Limb (tissue), 2 donors: ENCODE data around the gene RTRAF.
A peak's percentile ranks its signal among the peaks of the same experiment; 100 is the strongest.

Experiments used
- DNase-seq, 2 donors: peaks; one replicate each; pipeline ENCODE4 v3.0.0-alpha.2; 2016; ENCODE audit errors: extremely low spot score in 2 of 2

Gene RTRAF

DNA sequence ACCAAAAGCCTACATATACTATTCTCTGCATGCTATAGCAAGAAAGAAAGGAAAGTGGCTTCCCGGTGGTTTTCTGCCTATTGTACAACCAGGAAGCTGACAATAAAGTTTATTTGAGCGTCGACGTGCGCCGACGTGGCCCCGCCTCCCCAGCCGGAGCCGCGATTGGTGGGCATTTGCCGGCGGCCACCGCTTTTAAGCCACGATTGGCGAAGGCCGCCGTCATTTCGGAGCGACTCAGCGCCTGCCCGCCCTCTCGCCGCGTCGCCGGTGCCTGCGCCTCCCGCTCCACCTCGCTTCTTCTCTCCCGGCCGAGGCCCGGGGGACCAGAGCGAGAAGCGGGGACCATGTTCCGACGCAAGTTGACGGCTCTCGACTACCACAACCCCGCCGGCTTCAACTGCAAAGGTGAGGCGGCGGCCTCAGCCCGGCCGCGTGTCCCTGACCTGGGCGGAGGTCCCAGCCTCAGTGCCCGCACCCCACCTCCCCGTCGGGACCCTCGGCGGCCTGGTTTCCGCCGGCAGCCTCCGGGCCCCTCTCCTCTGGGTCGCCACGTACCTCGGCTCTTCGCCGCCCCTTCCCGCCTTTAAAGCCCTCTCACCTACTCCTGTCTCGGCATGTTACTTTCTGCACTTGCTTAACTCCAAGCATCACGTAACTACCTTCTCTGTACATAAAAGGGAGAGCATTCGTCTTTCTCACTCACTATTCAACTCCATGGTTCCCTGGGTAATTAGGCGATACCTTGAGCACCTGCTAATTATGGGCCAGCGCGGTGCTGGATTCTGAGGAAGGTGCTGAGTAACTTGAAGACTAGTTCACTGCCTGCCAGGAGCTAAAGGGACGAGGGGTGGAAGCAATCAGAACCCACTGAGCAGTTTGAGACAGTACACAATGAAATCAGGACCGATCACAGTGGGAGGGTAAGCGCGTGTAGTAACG is at the start of gene RTRAF:
Gene RTRAF, plus strand, starts transcription at position 254 of the 942 bp plus-strand sequence. Its CDS starts 94 bp downstream, at position 348.
- DNase-seq: peak; percentile 95

DNA sequence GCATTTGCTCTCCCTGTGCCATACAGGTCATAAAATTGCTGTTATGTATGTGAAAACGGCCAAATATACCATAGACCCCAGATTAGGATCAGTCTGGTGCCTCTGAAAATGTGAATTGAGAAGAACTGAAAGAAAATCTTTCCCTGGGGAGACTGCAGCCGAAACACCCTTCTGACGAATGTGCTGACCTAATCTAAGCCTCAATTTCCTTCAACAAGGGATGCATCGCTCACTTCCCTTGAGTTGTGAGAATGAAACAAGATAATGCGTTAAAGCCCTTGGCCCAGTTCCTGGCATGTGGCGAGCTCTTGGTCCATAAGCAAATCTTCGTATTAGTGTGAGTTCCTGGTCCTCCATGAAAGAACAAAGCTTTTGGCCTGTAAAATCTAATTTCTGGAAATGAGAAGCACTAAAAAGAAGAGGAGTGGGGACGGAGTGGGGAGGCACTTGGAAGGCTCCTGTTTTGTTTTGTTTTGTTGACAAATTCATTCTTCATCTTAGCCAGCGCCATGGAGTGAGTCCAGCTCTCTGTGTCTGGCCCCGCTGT is 49.5 kb upstream of the RTRAF start:
- DNase-seq: no peak

- DNase-seq: no peak
Measured at GRCh38 chr14:51942971-51943370, 46.4 kb upstream of the RTRAF start.

- no peak for DNase-seq
Measured at GRCh38 chr14:51950007-51950406, 39.3 kb upstream of the RTRAF start.

DNA sequence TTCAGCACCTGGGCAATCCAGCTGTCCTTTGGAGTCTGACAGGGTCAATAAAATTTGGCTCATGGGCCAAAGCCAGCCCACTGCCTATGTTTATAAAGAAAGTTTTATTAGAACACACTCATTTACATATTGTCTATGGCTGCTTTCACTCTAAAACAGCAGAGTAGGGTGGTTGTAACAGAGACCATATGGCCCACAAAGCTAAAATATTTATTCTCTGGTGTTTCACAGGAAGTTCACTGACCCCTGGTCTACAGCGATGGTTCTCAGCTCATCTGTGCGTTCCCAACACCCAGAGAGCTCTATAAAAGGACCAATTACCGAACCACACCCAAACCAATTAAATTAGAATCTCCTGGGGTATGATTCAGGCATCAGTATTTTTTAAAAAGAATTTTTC is 37.7 kb upstream of the RTRAF start:
- no peak for DNase-seq

DNA sequence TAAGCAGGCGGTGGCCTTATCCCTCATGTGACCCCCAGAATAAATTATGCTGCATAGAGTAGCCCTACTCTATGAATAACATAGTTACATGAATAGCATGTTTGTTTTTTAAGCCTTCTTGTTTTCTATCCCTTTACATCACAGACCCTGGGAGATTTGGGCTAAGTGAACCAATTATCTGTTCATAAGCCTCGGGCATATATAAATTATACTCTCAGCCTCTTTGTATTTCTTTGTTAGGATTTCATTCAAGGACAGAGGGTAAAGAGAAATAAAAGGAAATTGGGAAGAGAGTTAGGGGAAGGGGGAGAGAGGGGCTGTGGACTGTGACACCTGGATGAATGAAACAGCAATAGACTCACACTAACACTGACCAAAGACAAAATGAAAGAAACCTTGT is 35.3 kb upstream of the RTRAF start:
- no peak for DNase-seq

- DNase-seq: no peak
Measured at GRCh38 chr14:51954657-51955056, 34.7 kb upstream of the RTRAF start.

DNA sequence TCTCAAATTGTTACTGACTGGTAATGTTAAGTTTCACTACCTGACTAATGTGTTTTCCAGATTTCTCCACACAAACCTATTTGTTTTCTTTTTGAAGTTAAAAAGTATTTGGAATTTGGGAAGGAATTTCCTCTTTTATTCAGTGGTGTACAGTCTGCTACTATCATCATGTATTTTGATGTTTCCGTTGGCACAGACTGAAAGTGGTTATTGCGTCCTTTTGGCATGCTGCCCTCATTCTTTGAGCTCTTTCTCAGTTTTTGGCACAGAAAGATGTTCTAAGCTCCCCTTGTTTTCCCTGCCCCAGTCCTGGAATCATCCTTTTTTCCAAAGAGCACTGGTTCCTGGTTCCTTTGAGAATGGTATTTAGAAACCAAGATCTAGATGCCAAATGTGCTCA is 31.4 kb upstream of the RTRAF start:
- no peak for DNase-seq

GRCh38 chr14:51959928-51960327 is 29.4 kb upstream of the RTRAF start:
- DNase-seq: no peak

DNA sequence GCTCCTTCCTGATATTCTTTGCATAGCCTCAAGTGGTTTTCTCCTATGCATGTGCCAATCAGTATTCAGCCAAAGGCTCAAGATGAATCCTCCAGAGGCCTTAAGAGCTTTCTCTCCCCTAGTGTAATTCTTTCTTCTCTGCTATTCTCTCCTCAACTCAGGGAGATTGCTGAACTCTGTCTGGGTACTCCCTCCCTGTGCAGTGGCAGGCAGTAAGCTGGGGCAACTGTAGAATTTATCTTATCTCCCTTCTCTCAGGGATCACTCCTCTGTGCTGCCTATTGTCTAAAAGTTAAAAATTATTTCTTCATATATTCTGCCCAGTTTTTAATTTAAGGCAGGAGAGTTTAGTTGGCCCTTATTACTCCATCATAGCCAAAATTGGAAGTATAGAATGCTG is 28.5 kb upstream of the RTRAF start:
- DNase-seq: no peak

- DNase-seq: no peak
Measured at GRCh38 chr14:51962711-51963110, 26.6 kb upstream of the RTRAF start.

- peak in 1 of 2 donors; percentile 40 for DNase-seq
Measured at GRCh38 chr14:51963286-51963685, 26.1 kb upstream of the RTRAF start.

DNA sequence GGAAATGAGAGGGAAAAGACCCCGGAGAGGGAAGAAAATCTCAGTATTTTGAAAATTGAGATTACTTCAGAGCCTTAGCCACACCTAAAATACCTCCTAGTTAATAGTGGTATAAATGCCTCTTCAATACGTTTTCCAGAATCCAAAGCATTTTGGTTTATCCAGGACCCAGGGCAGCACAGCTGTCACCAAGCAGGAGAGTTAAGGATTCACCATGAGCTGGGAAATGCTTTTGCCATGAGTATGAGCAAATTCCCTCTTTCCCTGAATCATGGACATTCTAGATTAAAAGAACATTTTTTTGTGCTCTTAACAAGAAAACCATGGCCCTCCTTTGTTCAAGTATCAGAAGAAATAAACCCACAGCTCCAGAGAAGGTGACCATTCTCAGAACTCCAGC is 21.8 kb upstream of the RTRAF start:
- no peak for DNase-seq

- DNase-seq: no peak
Measured at GRCh38 chr14:51969852-51970540, 19.4 kb upstream of the RTRAF start.

DNA sequence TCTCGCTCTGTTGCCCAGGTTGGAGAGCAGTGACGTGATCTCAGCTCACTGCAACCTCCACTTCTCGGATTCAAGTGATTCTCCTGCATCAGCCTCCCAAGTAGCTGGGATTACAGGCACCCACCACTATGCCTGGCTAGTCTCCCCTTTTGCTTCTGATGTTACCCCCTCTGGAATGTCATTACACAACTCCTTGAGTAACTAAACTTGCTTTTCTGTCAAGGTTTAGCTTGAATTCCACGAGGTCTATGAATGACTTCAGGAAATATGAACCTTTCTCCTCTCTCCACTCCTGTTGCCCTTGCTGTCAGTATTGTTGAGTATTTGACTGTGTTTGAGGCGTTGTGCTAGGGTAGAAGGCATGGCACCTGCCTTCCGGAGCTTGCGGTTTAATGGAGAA is 16.8 kb upstream of the RTRAF start:
- no peak for DNase-seq

- no peak for DNase-seq
Measured at GRCh38 chr14:51977075-51977474, 12.3 kb upstream of the RTRAF start.

DNA sequence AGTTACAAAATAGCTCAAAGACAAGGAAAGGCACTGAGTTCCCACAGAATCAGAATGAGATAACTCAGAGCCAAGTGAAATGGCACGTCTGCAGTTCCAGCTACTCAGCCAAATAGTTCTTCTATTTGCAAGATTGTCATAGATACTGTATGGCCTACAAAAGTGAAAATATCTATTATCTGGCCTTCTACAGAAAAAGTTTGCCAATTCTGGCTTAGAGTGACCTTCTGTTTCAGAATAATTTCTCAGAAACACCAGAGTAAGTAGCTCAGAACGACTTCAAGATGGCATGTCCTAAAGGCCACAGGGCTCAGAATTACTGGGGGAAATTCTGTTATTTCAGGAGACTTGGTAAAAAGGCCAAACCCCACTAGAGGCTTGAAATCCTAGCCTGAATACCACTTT is 10.7 kb upstream of the RTRAF start:
- DNase-seq: no peak

GRCh38 chr14:51979088-51979709 is 10.1 kb upstream of the RTRAF start:
- peak; percentile 78 to 88 for DNase-seq

- no peak for DNase-seq
Measured at GRCh38 chr14:51981218-51981854, 8.0 kb upstream of the RTRAF start.

DNA sequence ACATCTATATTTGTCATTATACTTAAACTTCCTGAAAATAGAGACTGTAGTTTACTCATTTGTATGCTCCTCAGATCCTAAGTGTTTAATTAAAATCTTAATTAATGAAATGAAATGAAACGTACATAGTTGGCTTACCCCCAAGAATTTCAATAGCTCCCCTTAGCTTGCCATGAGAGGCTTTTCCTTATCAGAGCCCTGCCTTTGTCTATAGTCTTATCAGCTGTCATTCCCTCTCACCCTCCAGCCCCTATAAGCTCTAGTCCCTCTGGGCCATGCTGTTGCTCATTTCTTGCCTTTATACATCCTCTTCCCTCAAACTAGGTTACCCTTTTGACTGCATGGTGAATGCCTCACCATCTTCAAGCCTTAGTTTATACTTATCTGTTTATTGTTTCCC is 1.1 kb upstream of the RTRAF start:
- no peak for DNase-seq

DNA sequence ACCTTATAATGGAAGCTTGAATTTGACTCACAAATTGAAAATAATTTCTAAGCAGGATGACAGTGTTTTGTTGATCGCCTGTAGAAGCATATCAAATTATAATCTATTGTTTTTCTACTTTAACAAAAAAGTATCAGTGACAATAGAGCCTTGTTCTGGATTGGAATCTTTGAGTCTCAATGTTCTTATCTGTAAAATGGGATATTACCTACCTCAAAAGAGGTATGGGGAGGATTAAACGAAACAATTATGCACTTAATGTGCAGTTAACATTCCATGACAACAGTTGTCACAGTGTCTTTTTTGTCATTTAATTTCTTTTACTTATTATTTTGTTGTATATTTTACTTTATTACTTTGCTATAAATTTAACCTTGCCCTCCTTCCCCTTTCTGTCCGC is 1.1 kb downstream of the RTRAF start:
- DNase-seq: no peak
